ENCODE results near the gene CTBS.

CTBS gene

GRCh38 chr1:84585803-84586202 is 11.6 kb upstream of the CTBS start:
- TF ChIP-seq CTCF (IDR thresholded peaks at IDR 0.05): no peak
- H3K4me3 ChIP-seq: no peak overlapping the region
- no peak overlapping the region for H3K27ac ChIP-seq
- DNase-seq (ENCODE audit: low spot score): no peak

DNA sequence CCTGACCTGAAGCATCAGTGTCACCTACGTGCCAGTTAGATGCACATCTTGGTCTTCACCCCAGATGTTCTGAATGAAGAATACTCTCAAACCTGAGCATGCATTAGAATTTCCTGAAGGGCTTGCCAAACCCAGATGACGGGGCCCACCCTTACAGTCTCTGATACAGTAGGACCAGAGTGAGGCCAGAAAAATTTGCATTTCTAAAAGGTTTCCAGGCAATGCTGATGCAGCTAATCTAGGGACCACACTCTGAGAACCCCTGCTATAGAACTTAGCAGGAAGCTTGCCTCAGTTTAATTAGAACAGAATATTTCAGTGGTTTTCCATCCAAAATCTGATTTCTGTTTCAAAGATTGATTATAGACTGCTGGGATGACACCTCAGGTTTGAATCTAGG is 9.9 kb upstream of the CTBS start:
- Histone ChIP-seq H3K27ac (no peak overlapping the region), H3K4me3 (no peak overlapping the region)
- no peak for DNase-seq (ENCODE audit: low spot score)
- no peak for TF ChIP-seq CTCF (IDR thresholded peaks at IDR 0.05)

- no peak for TF ChIP-seq CTCF (IDR thresholded peaks at IDR 0.05)
- H3K4me3 ChIP-seq: no peak overlapping the region
- DNase-seq (ENCODE audit: low spot score): no peak
- H3K27ac ChIP-seq: no peak overlapping the region
Observed at GRCh38 chr1:84583648-84584047, 9.4 kb upstream of the CTBS start.

- no peak for TF ChIP-seq CTCF (IDR thresholded peaks at IDR 0.05)
- no peak for DNase-seq (ENCODE audit: low spot score)
- peak overlapping the region in 1 of 2 donors; percentile 31 for H3K27ac ChIP-seq
- H3K4me3 ChIP-seq: no peak overlapping the region
Observed at GRCh38 chr1:84582802-84583587, 8.8 kb upstream of the CTBS start.

DNA sequence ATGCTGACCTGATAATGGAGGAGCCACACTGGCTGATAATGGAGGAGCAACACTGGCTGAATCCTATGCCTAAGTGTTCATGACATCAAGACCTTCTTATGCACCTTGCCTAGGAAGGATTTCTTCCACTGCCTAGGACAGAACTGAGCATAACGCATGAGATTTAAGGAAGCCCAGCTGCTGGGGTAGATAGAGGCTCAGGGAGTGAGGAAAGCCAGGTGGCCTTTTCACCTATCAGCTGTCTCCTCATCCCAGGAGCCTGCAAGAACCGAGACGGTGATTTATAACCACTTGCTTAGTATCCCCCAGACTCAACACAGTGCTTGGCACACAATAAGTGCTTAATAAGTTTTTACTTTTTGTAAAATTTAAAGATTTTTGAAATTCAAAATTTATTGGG is 7.4 kb upstream of the CTBS start:
- Histone ChIP-seq H3K4me3 (no peak overlapping the region), H3K27ac (no peak overlapping the region)
- no peak for DNase-seq (ENCODE audit: low spot score)
- no peak for TF ChIP-seq CTCF (IDR thresholded peaks at IDR 0.05)

GRCh38 chr1:84574936-84575335 is 696 bp upstream of the CTBS start:
- no peak for DNase-seq (ENCODE audit: low spot score)
- Histone ChIP-seq H3K4me3 (peak overlapping the region; percentile 88), H3K27ac (peak overlapping the region in 1 of 2 donors; percentile 99)
- no peak for TF ChIP-seq CTCF (IDR thresholded peaks at IDR 0.05)

DNA sequence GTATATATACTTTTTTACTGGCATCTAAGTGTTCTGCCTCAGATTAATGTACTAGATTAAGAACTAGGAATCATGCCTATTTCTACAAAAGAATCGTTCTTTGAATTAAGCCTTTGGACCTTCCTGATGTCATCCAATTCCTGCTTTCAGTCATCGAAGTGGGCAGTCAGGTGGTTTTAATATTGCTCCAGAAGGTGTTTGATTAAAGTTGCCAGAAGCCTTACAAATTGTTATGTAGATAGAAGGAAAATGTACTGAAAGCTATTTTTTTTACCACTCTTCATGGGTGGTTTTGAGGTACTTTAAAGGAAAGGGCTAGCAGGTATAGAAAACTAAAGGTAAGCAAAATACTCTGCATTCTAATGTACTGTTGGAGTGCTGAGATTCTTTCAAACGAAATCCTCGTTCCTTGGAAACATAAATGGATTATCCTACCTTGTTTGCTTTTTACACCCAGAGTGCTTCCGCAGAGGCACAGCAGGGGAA is 716 bp downstream of the CTBS start:
- no peak for TF ChIP-seq CTCF (IDR thresholded peaks at IDR 0.05)
- peak overlapping the region; percentile 88 for H3K4me3 ChIP-seq
- peak overlapping the region; percentile 99 for H3K27ac ChIP-seq
- DNase-seq (ENCODE audit: low spot score): no peak
